Ascending aorta (tissue), 2 donors: Measurements from ENCODE around the gene HOXB8. TPM values are rescaled to one million over a fixed set of nuclear protein-coding genes. Genes with fewer than 3 reads are reported as not detected.

Experiments used
- DNase-seq, 2 donors: peaks; one replicate each; pipeline ENCODE4 v3.0.0-alpha.2; 2019; ENCODE audit warnings: low spot score in 2 of 2
- H3K27ac ChIP-seq, 2 donors: fragments of 200-600 bp; sonication (generic); one replicate each; pipeline ENCODE4 v1.5.1; 2016 to 2017; ENCODE audit warnings: mild to moderate bottlenecking in 1 of 2
- H3K27me3 ChIP-seq: fragments of 200-600 bp; sonication (generic); one replicate; pipeline ENCODE4 v1.5.1; 2017
- H3K36me3 ChIP-seq, 2 donors: fragments of 200-600 bp; sonication (generic); one replicate each; pipeline ENCODE4 v1.5.1; 2016
- H3K4me1 ChIP-seq, 2 donors: fragments of 200-600 bp; sonication (generic); one replicate each; pipeline ENCODE4 v1.5.1; 2016 to 2017; ENCODE audit warnings: mild to moderate bottlenecking in 1 of 2
- H3K4me3 ChIP-seq, 2 donors: fragments of 200-600 bp; sonication (generic); one replicate each; pipeline ENCODE4 v1.5.1; 2016 to 2017; ENCODE audit warnings: mild to moderate bottlenecking in 1 of 2
- H3K9me3 ChIP-seq, 2 donors: fragments of 200-600 bp; sonication (generic); one replicate each; pipeline ENCODE4 v1.5.1; 2016
- CTCF ChIP-seq, 3 experiments: fragments of 200-600 bp in 2 of 3; fragments of 450-650 bp in 1 of 3; sonication (generic) in 2 of 3; IDR thresholded peaks; one replicate each; pipeline ENCODE4 v1.5.1; 2016 to 2019; ENCODE audit warnings: antibody characterized with exemption in 3 of 3, mild to moderate bottlenecking in 1 of 3, moderate library complexity in 1 of 3
- intact Hi-C: fragments of 100-400 bp; cut with DNase I; formaldehyde crosslinking; loops from one replicate; pipeline ENCODE4 v1.15.1; 2023
- total RNA-seq: library from RNA; depleted of rRNA; stranded (reverse); fragments of >200 nt; gene quantifications from one replicate; pipeline ENCODE4 v1.1.0, GENCODE V29; 2016

HOXB8 gene
- total RNA-seq, 1 donor from 2014 or later = not detected

GRCh38 chr17:48577330-48577945 lies 37.7 kb downstream of the HOXB8 start:
- intact Hi-C loops = loop anchor here (1.0 kb wide), 1 partner anchor 33 kb away; no protein-coding TSS in a partner anchor

GRCh38 chr17:48576479-48577309 lies 38.4 kb downstream of the HOXB8 start:
- H3K4me1 ChIP-seq = peaks cover 4 to 55% of the 10 kb centered on the region in 2 donors
- peak in 1 of 2 donors; percentile 84 for DNase-seq
- no peak for TF ChIP-seq CTCF (IDR thresholded peaks at IDR 0.05)
- no peaks in the 10 kb centered on the region for H3K27me3 ChIP-seq
- peak overlapping the region; percentile 93 to 97 for H3K27ac ChIP-seq
- intact Hi-C loops = loop anchor here (1.0 kb wide), 1 partner anchor 32 kb away; no protein-coding TSS in a partner anchor
- no peaks in the 10 kb centered on the region for H3K36me3 ChIP-seq
- H3K4me3 ChIP-seq = peak overlapping the region; percentile 75 to 77
- no peaks in the 10 kb centered on the region for H3K9me3 ChIP-seq

More at GRCh38 chr17:48577330-48577945, 37.7 kb downstream of the HOXB8 start:
- no peak for TF ChIP-seq CTCF (IDR thresholded peaks at IDR 0.05)
- peaks cover 4 to 47% of the 10 kb centered on the region in 2 donors for H3K4me1 ChIP-seq
- H3K27me3 ChIP-seq = no peaks in the 10 kb centered on the region
- H3K36me3 ChIP-seq = no peaks in the 10 kb centered on the region
- DNase-seq = no peak
- no peaks in the 10 kb centered on the region for H3K9me3 ChIP-seq
- H3K4me3 ChIP-seq = peak overlapping the region; percentile 75 to 77
- H3K27ac ChIP-seq = peak overlapping the region; percentile 93 to 97

- Histone ChIP-seq H3K9me3 (no peaks in the 10 kb centered on the region), H3K36me3 (no peaks in the 10 kb centered on the region), H3K27ac (peak overlapping the region; percentile 93 to 97), H3K4me3 (peak overlapping the region; percentile 75 to 77), H3K27me3 (no peaks in the 10 kb centered on the region), H3K4me1 (peaks cover 4 to 59% of the 10 kb centered on the region in 2 donors)
- no peak for TF ChIP-seq CTCF (IDR thresholded peaks at IDR 0.05)
- intact Hi-C loops = no loop called here
- no peak for DNase-seq
Observed at GRCh38 chr17:48575673-48576478, 39.2 kb downstream of the HOXB8 start.

- TF ChIP-seq CTCF (IDR thresholded peaks at IDR 0.05) = no peak
- H3K4me1 ChIP-seq = peaks cover 4 to 65% of the 10 kb centered on the region in 2 donors
- no peaks in the 10 kb centered on the region for H3K9me3 ChIP-seq
- intact Hi-C loops = no loop called here
- peak overlapping the region; percentile 93 to 97 for H3K27ac ChIP-seq
- no peaks in the 10 kb centered on the region for H3K36me3 ChIP-seq
- no peak for DNase-seq
- peak overlapping the region; percentile 15 to 75 for H3K4me3 ChIP-seq
- H3K27me3 ChIP-seq = no peaks in the 10 kb centered on the region
Observed at GRCh38 chr17:48575066-48575582, 40.0 kb downstream of the HOXB8 start.

- no peaks in the 10 kb centered on the region for H3K9me3 ChIP-seq
- H3K4me3 ChIP-seq = peak overlapping the region; percentile 27 to 75
- H3K4me1 ChIP-seq = peaks cover 7 to 71% of the 10 kb centered on the region in 2 donors
- no peaks in the 10 kb centered on the region for H3K27me3 ChIP-seq
- peak overlapping the region; percentile 93 to 97 for H3K27ac ChIP-seq
- no peak for DNase-seq
- TF ChIP-seq CTCF (IDR thresholded peaks at IDR 0.05) = no peak
- no peaks in the 10 kb centered on the region for H3K36me3 ChIP-seq
- intact Hi-C loops = no loop called here
Observed at GRCh38 chr17:48574505-48575065, 40.5 kb downstream of the HOXB8 start.
